K562 (cell line): ENCODE data around the gene PHACTR2. TPM values are rescaled to one million over a fixed set of nuclear protein-coding genes. Genes with fewer than 3 reads are reported as not detected.

Experiments
- ATAC-seq: fragments of 200-7000 bp; cut with Tn5 transposase; 3 replicates; pipeline ENCODE4 v1.9.1; 2020; ENCODE audit warnings: moderate library complexity
- BruUV-seq: library from RNA; stranded (reverse); fragments of 400-500 nt; replicated peaks from 2 replicates; lab custom pipeline; 2021; lab: Mats Ljungman, UMichigan
- CTCF ChIA-PET: fragments of 300-600 bp; formaldehyde crosslinking; extraction: SDS; loops from one replicate; lab custom pipeline; 2021; ENCODE audit warnings: low intra/inter-chr PET ratio; lab: Yijun Ruan, JAX
- POLR2A ChIA-PET: fragments of 300-600, 350-650 bp; sonication (Branson Sonifier 250); formaldehyde crosslinking; extraction: SDS; loops from one replicate; lab custom pipeline; 2021; ENCODE audit warnings: antibody characterized with exemption, inconsistent platforms; lab: Yijun Ruan, JAX
- DNase-seq, 4 experiments: peaks; one replicate each; pipeline versions ENCODE4 v3.0.0 to v3.0.0-alpha.2; 2011 to 2018; ENCODE audit warnings: low spot score in 3 of 4, mixed read lengths in 3 of 4; ENCODE audit errors: extremely low read depth in 1 of 4
- FAIRE-seq: peaks from 2 replicates; lab custom pipeline; 2011; peaks lifted over from hg19 to GRCh38; lab: Jason Lieb, UNC
- H2AFZ ChIP-seq: 2 replicates; pipeline ENCODE4 v1.6.0; 2011; ENCODE audit warnings: low read depth, low read length, control low read depth, inconsistent platforms
- H3K27ac ChIP-seq: fragments of 200-600 bp; 3 replicates; pipeline ENCODE4 v1.8.0; 2011; ENCODE audit warnings: low read depth, mild to moderate bottlenecking, control low read depth, inconsistent platforms, low read length, moderate library complexity, mixed read lengths; ENCODE audit errors: extremely low read depth
- H3K27me3 ChIP-seq, 2 experiments: fragments of 300-600 bp in 1 of 2; 2 replicates in 1 of 2; 3 replicates in 1 of 2; pipeline versions ENCODE4 v1.6.0 to v1.8.0; 2011; ENCODE audit warnings: inconsistent platforms in 2 of 2, low read length in 2 of 2, mild to moderate bottlenecking in 1 of 2, mixed read lengths in 1 of 2, moderate library complexity in 1 of 2; ENCODE audit not compliant: control insufficient read depth in 2 of 2, insufficient read depth in 2 of 2
- H3K36me3 ChIP-seq: fragments of 300-600 bp; 3 replicates; pipeline ENCODE4 v1.8.0; 2011; ENCODE audit warnings: mild to moderate bottlenecking, low read length, inconsistent platforms; ENCODE audit not compliant: control insufficient read depth, insufficient read depth
- H3K4me1 ChIP-seq, 2 experiments: fragments of 200-600 bp in 1 of 2; replicated peaks in 1 of 2; 2 replicates in 1 of 2; 3 replicates in 1 of 2; pipeline versions ENCODE4 v1.5.1 to v1.8.0; 2011; ENCODE audit warnings: inconsistent platforms in 2 of 2, low read length in 2 of 2, mild to moderate bottlenecking in 1 of 2, mixed read lengths in 1 of 2, moderate library complexity in 1 of 2; ENCODE audit not compliant: control insufficient read depth in 2 of 2, insufficient read depth in 2 of 2
- H3K4me2 ChIP-seq: 2 replicates; pipeline ENCODE4 v1.6.1; 2011; ENCODE audit warnings: low read length, control low read depth, inconsistent platforms, mixed read lengths; ENCODE audit not compliant: insufficient read depth
- H3K4me3 ChIP-seq: fragments of 200-600 bp; sonication (generic), shearing (Covaris generic); 2 replicates; pipeline ENCODE4 v1.5.1; 2016; ENCODE audit warnings: control low read depth, inconsistent platforms
- H3K79me2 ChIP-seq: fragments of 200-600 bp; 3 replicates; pipeline ENCODE4 v1.8.0; 2011; ENCODE audit warnings: low read length, inconsistent platforms; ENCODE audit not compliant: control insufficient read depth, insufficient read depth
- H3K9ac ChIP-seq, 2 experiments: 2 replicates each; pipeline versions ENCODE4 v1.6.0 to v1.6.1; 2011; ENCODE audit warnings: low read depth in 2 of 2, low read length in 2 of 2, control low read depth in 1 of 2, inconsistent platforms in 1 of 2, mild to moderate bottlenecking in 1 of 2, mixed read lengths in 1 of 2; ENCODE audit not compliant: insufficient read depth in 1 of 2
- H3K9me1 ChIP-seq: one replicate; pipeline ENCODE4 v1.6.0; 2011; ENCODE audit warnings: inconsistent platforms, mild to moderate bottlenecking, low read length, moderate library complexity; ENCODE audit not compliant: control insufficient read depth, insufficient read depth
- H3K9me3 ChIP-seq: replicated peaks from 2 replicates; pipeline ENCODE4 v1.5.1; 2011; ENCODE audit warnings: low read depth, low read length, inconsistent platforms; ENCODE audit not compliant: control insufficient read depth, insufficient read depth
- H4K20me1 ChIP-seq: replicated peaks from 2 replicates; pipeline ENCODE4 v1.6.1; 2011; ENCODE audit warnings: low read length, inconsistent platforms, mixed read lengths; ENCODE audit not compliant: control insufficient read depth, insufficient read depth
- C11orf30 ChIP-seq: fragments of 450-650 bp; IDR thresholded peaks from 2 replicates; pipeline ENCODE4 v1.6.1; 2016; ENCODE audit warnings: low read depth, mild to moderate bottlenecking
- EGR1 ChIP-seq: fragments of 450-650 bp; conservative IDR thresholded peaks from 2 replicates; pipeline ENCODE4 v1.6.1; 2017; ENCODE audit warnings: mild to moderate bottlenecking
- EZH2 ChIP-seq: IDR thresholded peaks from 2 replicates; pipeline ENCODE4 v1.6.1; 2012; ENCODE audit warnings: low read depth, mild to moderate bottlenecking, inconsistent platforms, low read length, borderline replicate concordance
- FIP1L1 ChIP-seq: fragments of 200-400 bp; formaldehyde crosslinking; IDR thresholded peaks from 2 replicates; pipeline ENCODE4 v1.6.1; 2018; ENCODE audit warnings: mild to moderate bottlenecking, low read depth, low read length; ENCODE audit not compliant: poor library complexity, severe bottlenecking
- FOXP1 ChIP-seq: sonication (generic); formaldehyde crosslinking; IDR thresholded peaks from 2 replicates; pipeline ENCODE4 v1.8.0; 2022; ENCODE audit warnings: mild to moderate bottlenecking, missing genetic modification reagents
- GATAD2B ChIP-seq: fragments of 450-650 bp; IDR thresholded peaks from 2 replicates; pipeline ENCODE4 v1.6.1; 2017; ENCODE audit warnings: mild to moderate bottlenecking, borderline replicate concordance
- GMEB1 ChIP-seq: fragments of 250-450 bp; sonication (Bioruptor Pico); IDR thresholded peaks from 2 replicates; pipeline ENCODE4 v1.4.0; 2020; ENCODE audit warnings: mild to moderate bottlenecking
- HES1 ChIP-seq: fragments of 450-650 bp; IDR thresholded peaks from 2 replicates; pipeline ENCODE4 v1.6.1; 2016; ENCODE audit warnings: low read depth, mild to moderate bottlenecking, moderate library complexity
- MAZ ChIP-seq, 2 experiments: fragments of 450-650 bp in 1 of 2; sonication (generic) in 1 of 2; formaldehyde crosslinking; IDR thresholded peaks in 1 of 2; conservative IDR thresholded peaks in 1 of 2; 2 replicates each; pipeline versions ENCODE4 v1.4.0 to v1.5.0; 2020; ENCODE audit warnings: mild to moderate bottlenecking in 1 of 2, missing genetic modification reagents in 1 of 2
- PKNOX1 ChIP-seq: fragments of 450-650 bp; IDR thresholded peaks from 2 replicates; pipeline ENCODE4 v1.6.1; 2016
- TBL1XR1 ChIP-seq, 2 experiments: IDR thresholded peaks; 2 replicates each; pipeline ENCODE4 v1.6.1; 2012; ENCODE audit warnings: improper control_type of control experiment in 2 of 2, low read length in 2 of 2, mild to moderate bottlenecking in 1 of 2
- TCF7 ChIP-seq: sonication (generic); IDR thresholded peaks from 2 replicates; pipeline ENCODE4 v1.6.1; 2016; ENCODE audit warnings: antibody characterized with exemption, borderline replicate concordance
- XRCC5 ChIP-seq: fragments of 200-400 bp; formaldehyde crosslinking; IDR thresholded peaks from 2 replicates; pipeline ENCODE4 v1.6.1; 2017; ENCODE audit warnings: low read depth, mild to moderate bottlenecking, low read length
- ZNF121 ChIP-seq: sonication (generic); formaldehyde crosslinking; conservative IDR thresholded peaks from 2 replicates; pipeline ENCODE4 v1.8.0; 2022; ENCODE audit warnings: missing genetic modification reagents
- ZNF274 ChIP-seq: IDR thresholded peaks from 2 replicates; pipeline ENCODE4 v1.6.1; 2011; ENCODE audit warnings: low read depth, mild to moderate bottlenecking, low read length, moderate library complexity, borderline replicate concordance
- ZNF3 ChIP-seq: fragments of 250-450 bp; sonication (Bioruptor Pico); IDR thresholded peaks from 2 replicates; pipeline ENCODE4 v1.5.0; 2021; ENCODE audit warnings: mild to moderate bottlenecking, moderate library complexity
- ZNF778 ChIP-seq: fragments of 450-650 bp; formaldehyde crosslinking; IDR thresholded peaks from 2 replicates; pipeline ENCODE4 v1.4.0; 2020; ENCODE audit warnings: mild to moderate bottlenecking, moderate library complexity
- ZNF79 ChIP-seq: fragments of 250-450 bp; sonication (Bioruptor Pico); IDR thresholded peaks from 2 replicates; pipeline ENCODE4 v1.4.0; 2020; ENCODE audit warnings: low read depth, mild to moderate bottlenecking, moderate library complexity
- WGBS: fragments of 100-300 bp; shearing (Covaris generic); methylation state at CpG from one replicate; pipeline ENCODE4 v1.1.6; 2016; ENCODE audit warnings: low coverage, mixed read lengths; ENCODE audit not compliant: insufficient coverage; ENCODE audit errors: missing lambda C conversion rate; 5-methylcytosine and 5-hydroxymethylcytosine counted together
- in situ Hi-C: fragments of 300-500 bp; cut with MboI; formaldehyde crosslinking; loops from 4 replicates; pipeline ENCODE4 v1.15.0; 2018; ENCODE audit warnings: inconsistent platforms, mixed read lengths
- intact Hi-C: fragments of 100-400 bp; cut with micrococcal nuclease; formaldehyde crosslinking; loops from 2 replicates; pipeline ENCODE4 v1.14.2; 2022
- polyA plus RNA-seq, 8 experiments: library from polyadenylated mRNA; depleted of rRNA in 4 of 8; stranded (reverse) in 5 of 8; unstranded in 3 of 8; fragments of >200 nt; fragmentation: Nextera tagmentation in 2 of 8; fragmentation: Illumina TruSeq in 1 of 8; extraction: Ambion mirVana in 2 of 8; extraction: Trizol in 1 of 8; gene quantifications; 2 replicates each; pipeline versions ENCODE4 v1.2.1 to v1.2.3, GENCODE V29; 2011 to 2014; ENCODE audit warnings: inconsistent platforms in 1 of 8, missing spikeins in 1 of 8
- total RNA-seq, 7 experiments: library from RNA; depleted of rRNA in 6 of 7; stranded (reverse); fragments of >200 nt in 6 of 7; fragmentation: Illumina TruSeq in 2 of 7; extraction: Trizol in 2 of 7; gene quantifications; 2 replicates each; pipeline versions ENCODE4 v1.2.1 to v1.2.3, GENCODE V29; 2011 to 2021; ENCODE audit warnings: low replicate concordance in 1 of 7

The PHACTR2 gene
- total and polyA plus RNA-seq, 9 of the 15 experiments (the other 6 are each of a cell fraction or from before 2014, with no cell fraction given) = 5.3 to 52.5 (median 22.9) TPM

- no peak for TF ChIP-seq HES1
- TF ChIP-seq FIP1L1 = no peak
- no peak for TF ChIP-seq EGR1
- TF ChIP-seq TBL1XR1 (IDR thresholded peaks at IDR 0.05; ENCODE audit: low read length in 2 of 2) = no peak
- no peak for TF ChIP-seq ZNF79 (CRISPR knock-in tag)
- TF ChIP-seq XRCC5 = no peak
- no peak for TF ChIP-seq GATAD2B
- TF ChIP-seq FOXP1 (CRISPR knock-in tag) = no peak
- TF ChIP-seq TCF7 = no peak
- TF ChIP-seq EZH2 = no peak
Observed at GRCh38 chr6:143767433-143767832, 89.7 kb downstream of the PHACTR2 start (continued).

GRCh38 chr6:143772116-143773086, 94.6 kb downstream of the PHACTR2 start:
- FAIRE-seq (no peak), DNase-seq (no peak), ATAC-seq (no peak)
- no peaks in the 10 kb centered on the region for H4K20me1 ChIP-seq
- H3K9me3 ChIP-seq = no peaks in the 10 kb centered on the region
- no peak overlapping the region for H3K4me3 ChIP-seq
- ChIA-PET POLR2A (interaction anchor here (0.7 to 1.5 kb wide), 2 partner anchors 19 to 20 kb away, joined by 3 read pairs; no protein-coding TSS in a partner anchor), CTCF (no interaction called here)
- no peak overlapping the region for H3K27ac ChIP-seq
- no peaks in the 10 kb centered on the region for H3K79me2 ChIP-seq
- H3K27me3 ChIP-seq = no peaks in the 10 kb centered on the region
- no TSS peak for BruUV-seq
- no peaks in the 10 kb centered on the region for H3K9me1 ChIP-seq
- in situ Hi-C loops (no loop called here), intact Hi-C loops (no loop called here)
- no peaks in the 10 kb centered on the region for H3K4me1 ChIP-seq
- H3K36me3 ChIP-seq = peaks cover 8% of the 10 kb centered on the region; the same call in 2 of the 3 replicates
- H3K9ac ChIP-seq = no peak overlapping the region
- no peak overlapping the region for H3K4me2 ChIP-seq
- 86% methylated on average over 16 of the region's 16 CpGs for WGBS
- no peak overlapping the region for H2AFZ ChIP-seq
- TF ChIP-seq C11orf30 (no peak), GMEB1 (CRISPR knock-in tag) (no peak), ZNF3 (CRISPR knock-in tag) (no peak), ZNF121 (CRISPR knock-in tag) (no peak), PKNOX1 (no peak), ZNF274 (no peak), ZNF778 (no peak), MAZ (CRISPR knock-in tag; conservative IDR thresholded peaks at IDR 0.05 in 1 of 2, IDR thresholded peaks at IDR 0.05 in 1 of 2) (no peak)
